ENCODE data around the gene ESF1. TPM values are rescaled to one million over a fixed set of nuclear protein-coding genes. Genes with fewer than 3 reads are reported as not detected.

Gene ESF1
- total RNA-seq, 1 donor from 2014 or later, result 17.9 TPM

GRCh38 chr20:13756551-13756950, 28.2 kb downstream of the ESF1 start:
- Mint-ChIP-seq H3K36me3 (ENCODE audit: insufficient read depth) (peaks cover 17% of the 10 kb centered on the region), H3K27ac (no peak overlapping the region), H3K27me3 (no peaks in the 10 kb centered on the region), H3K9me3 (ENCODE audit: low read depth) (no peaks in the 10 kb centered on the region), H3K4me1 (ENCODE audit: low read depth) (no peaks in the 10 kb centered on the region), H3K4me3 (ENCODE audit: low read depth) (no peak overlapping the region)
- TF ChIP-seq CTCF (IDR thresholded peaks at IDR 0.05; ENCODE audit: unreplicated experiment), result no peak
- no peak for DNase-seq (ENCODE audit: low spot score, unreplicated experiment)

- Mint-ChIP-seq H3K27ac (no peak overlapping the region), H3K27me3 (no peaks in the 10 kb centered on the region), H3K9me3 (ENCODE audit: low read depth) (no peaks in the 10 kb centered on the region), H3K4me3 (ENCODE audit: low read depth) (no peak overlapping the region), H3K36me3 (ENCODE audit: insufficient read depth) (peaks cover 20% of the 10 kb centered on the region), H3K4me1 (ENCODE audit: low read depth) (no peaks in the 10 kb centered on the region)
- DNase-seq (ENCODE audit: low spot score, unreplicated experiment), result no peak
- TF ChIP-seq CTCF (IDR thresholded peaks at IDR 0.05; ENCODE audit: unreplicated experiment), result no peak
Measured at GRCh38 chr20:13755809-13756208, 28.9 kb downstream of the ESF1 start.

GRCh38 chr20:13753436-13754036, 31.2 kb downstream of the ESF1 start:
- peaks cover 11% of the 10 kb centered on the region for H3K36me3 Mint-ChIP-seq (ENCODE audit: insufficient read depth)
- H3K27ac Mint-ChIP-seq, result no peak overlapping the region

GRCh38 chr20:13749811-13750210, 34.9 kb downstream of the ESF1 start:
- H3K27ac Mint-ChIP-seq, result no peak overlapping the region
- no peak overlapping the region for H3K4me3 Mint-ChIP-seq (ENCODE audit: low read depth)
- H3K4me1 Mint-ChIP-seq (ENCODE audit: low read depth), result no peaks in the 10 kb centered on the region
- TF ChIP-seq CTCF (IDR thresholded peaks at IDR 0.05; ENCODE audit: unreplicated experiment), result no peak
- no peaks in the 10 kb centered on the region for H3K27me3 Mint-ChIP-seq
- no peak for DNase-seq (ENCODE audit: low spot score, unreplicated experiment)
- H3K36me3 Mint-ChIP-seq (ENCODE audit: insufficient read depth), result peaks cover 9% of the 10 kb centered on the region
- no peaks in the 10 kb centered on the region for H3K9me3 Mint-ChIP-seq (ENCODE audit: low read depth)

More at GRCh38 chr20:13753436-13754036, 31.2 kb downstream of the ESF1 start:
- no peak for TF ChIP-seq CTCF (IDR thresholded peaks at IDR 0.05; ENCODE audit: unreplicated experiment)
- no peaks in the 10 kb centered on the region for H3K27me3 Mint-ChIP-seq
- no peak overlapping the region for H3K4me3 Mint-ChIP-seq (ENCODE audit: low read depth)
- H3K4me1 Mint-ChIP-seq (ENCODE audit: low read depth), result no peaks in the 10 kb centered on the region
- H3K9me3 Mint-ChIP-seq (ENCODE audit: low read depth), result no peaks in the 10 kb centered on the region
- no peak for DNase-seq (ENCODE audit: low spot score, unreplicated experiment)

- H3K36me3 Mint-ChIP-seq (ENCODE audit: insufficient read depth), result peaks cover 34% of the 10 kb centered on the region
- H3K27me3 Mint-ChIP-seq, result no peaks in the 10 kb centered on the region
- no peak for TF ChIP-seq CTCF (IDR thresholded peaks at IDR 0.05; ENCODE audit: unreplicated experiment)
- no peak overlapping the region for H3K27ac Mint-ChIP-seq
- peaks cover 11% of the 10 kb centered on the region for H3K9me3 Mint-ChIP-seq (ENCODE audit: low read depth)
- no peak overlapping the region for H3K4me3 Mint-ChIP-seq (ENCODE audit: low read depth)
- DNase-seq (ENCODE audit: low spot score, unreplicated experiment), result no peak
- H3K4me1 Mint-ChIP-seq (ENCODE audit: low read depth), result no peaks in the 10 kb centered on the region
Measured at GRCh38 chr20:13745784-13746183, 38.9 kb downstream of the ESF1 start.

All from progenitor cell of endocrine pancreas (in vitro differentiated cells).